ENCODE data around the gene USH2A.

- TF ChIP-seq CTCF (IDR thresholded peaks at IDR 0.05; ENCODE audit: low read length) (no peak), EZH2phosphoT487 (IDR thresholded peaks at IDR 0.05; ENCODE audit: low read length) (no peak)
These were observed 654.9 kb downstream of the USH2A start for GRCh38 chr1:215768303-215768702.
